ENCODE measurements around the gene RABL6. TPM values are rescaled to one million over a fixed set of nuclear protein-coding genes. Genes with fewer than 3 reads are reported as not detected.
"Not testable (repeated sequence)": the region's sequence is repeated elsewhere in the genome, so short reads cannot be mapped to it uniquely, and the experiment has no call there.

The RABL6 gene
- polyA plus RNA-seq, 1 donor, result 97.3 TPM

- no peaks in the 10 kb centered on the region for H3K27me3 ChIP-seq (ENCODE audit: control insufficient read depth, insufficient read depth, low read length)
- H3K4me1 ChIP-seq (ENCODE audit: control insufficient read depth, insufficient read depth, low read length), result peaks cover 3% of the 10 kb centered on the region
- H3K4me3 ChIP-seq (ENCODE audit: low read length), result no peak overlapping the region
- peaks cover 8% of the 10 kb centered on the region for H3K36me3 ChIP-seq (ENCODE audit: control insufficient read depth, insufficient read depth, low read length)
- WGBS (ENCODE audit: insufficient coverage, low lambda C conversion rate), result no CpG with 5 or more reads among the region's 11 CpGs
- H3K27ac ChIP-seq (ENCODE audit: low read length), result no peak overlapping the region
- no peak for DNase-seq
- H3K9me3 ChIP-seq (ENCODE audit: control insufficient read depth, low read depth, low read length), result peaks cover 18% of the 10 kb centered on the region
Observed at GRCh38 chr9:136868644-136869043, 60.9 kb downstream of the RABL6 start.

GRCh38 chr9:136869611-136870010 is 61.9 kb downstream of the RABL6 start:
- not testable (repeated sequence) for DNase-seq; H3K36me3 ChIP-seq (ENCODE audit: control insufficient read depth, insufficient read depth, low read length); H3K27me3 ChIP-seq (ENCODE audit: control insufficient read depth, insufficient read depth, low read length); H3K4me3 ChIP-seq (ENCODE audit: low read length); H3K4me1 ChIP-seq (ENCODE audit: control insufficient read depth, insufficient read depth, low read length); H3K27ac ChIP-seq (ENCODE audit: low read length)
- WGBS (ENCODE audit: insufficient coverage, low lambda C conversion rate), result no CpG with 5 or more reads among the region's 2 CpGs
- peaks cover 18% of the 10 kb centered on the region for H3K9me3 ChIP-seq (ENCODE audit: control insufficient read depth, low read depth, low read length)

GRCh38 chr9:136875155-136875554 is 67.4 kb downstream of the RABL6 start:
- no peak for DNase-seq
- peaks cover 2% of the 10 kb centered on the region for H3K27me3 ChIP-seq (ENCODE audit: control insufficient read depth, insufficient read depth, low read length)
- H3K4me3 ChIP-seq (ENCODE audit: low read length), result no peak overlapping the region
- H3K36me3 ChIP-seq (ENCODE audit: control insufficient read depth, insufficient read depth, low read length), result no peaks in the 10 kb centered on the region
- peaks cover 10% of the 10 kb centered on the region for H3K9me3 ChIP-seq (ENCODE audit: control insufficient read depth, low read depth, low read length)
- no peaks in the 10 kb centered on the region for H3K4me1 ChIP-seq (ENCODE audit: control insufficient read depth, insufficient read depth, low read length)
- WGBS (ENCODE audit: insufficient coverage, low lambda C conversion rate), result no CpG with 5 or more reads among the region's 6 CpGs
- no peak overlapping the region for H3K27ac ChIP-seq (ENCODE audit: low read length)

- H3K27ac ChIP-seq (ENCODE audit: low read length), result no peak overlapping the region
- H3K4me1 ChIP-seq (ENCODE audit: control insufficient read depth, insufficient read depth, low read length), result peaks cover 7% of the 10 kb centered on the region
- DNase-seq, result no peak
- H3K27me3 ChIP-seq (ENCODE audit: control insufficient read depth, insufficient read depth, low read length), result peaks cover 2% of the 10 kb centered on the region
- peaks cover 10% of the 10 kb centered on the region for H3K9me3 ChIP-seq (ENCODE audit: control insufficient read depth, low read depth, low read length)
- H3K4me3 ChIP-seq (ENCODE audit: low read length), result no peak overlapping the region
- WGBS (ENCODE audit: insufficient coverage, low lambda C conversion rate), result no CpG with 5 or more reads among the region's 5 CpGs
- no peaks in the 10 kb centered on the region for H3K36me3 ChIP-seq (ENCODE audit: control insufficient read depth, insufficient read depth, low read length)
Observed at GRCh38 chr9:136876476-136876875, 68.7 kb downstream of the RABL6 start.

- no CpG with 5 or more reads among the region's 11 CpGs for WGBS (ENCODE audit: insufficient coverage, low lambda C conversion rate)
- DNase-seq, result no peak
- H3K4me3 ChIP-seq (ENCODE audit: low read length), result no peak overlapping the region
Observed at GRCh38 chr9:136880651-136881050, 72.9 kb downstream of the RABL6 start.

GRCh38 chr9:136881691-136882108 is 74.0 kb downstream of the RABL6 start:
- peak overlapping the region; percentile 95 for H3K27ac ChIP-seq (ENCODE audit: low read length)
- H3K4me3 ChIP-seq (ENCODE audit: low read length), result no peak overlapping the region
- no CpG with 5 or more reads among the region's 9 CpGs for WGBS (ENCODE audit: insufficient coverage, low lambda C conversion rate)
- H3K36me3 ChIP-seq (ENCODE audit: control insufficient read depth, insufficient read depth, low read length), result no peaks in the 10 kb centered on the region
- H3K4me1 ChIP-seq (ENCODE audit: control insufficient read depth, insufficient read depth, low read length), result peaks cover 31% of the 10 kb centered on the region
- H3K27me3 ChIP-seq (ENCODE audit: control insufficient read depth, insufficient read depth, low read length), result peaks cover 2% of the 10 kb centered on the region
- peak; percentile 91 to 96 for DNase-seq
- H3K9me3 ChIP-seq (ENCODE audit: control insufficient read depth, low read depth, low read length), result no peaks in the 10 kb centered on the region

More at GRCh38 chr9:136880651-136881050, 72.9 kb downstream of the RABL6 start:
- Histone ChIP-seq H3K4me1 (ENCODE audit: control insufficient read depth, insufficient read depth, low read length) (peaks cover 30% of the 10 kb centered on the region), H3K27me3 (ENCODE audit: control insufficient read depth, insufficient read depth, low read length) (peaks cover 2% of the 10 kb centered on the region), H3K36me3 (ENCODE audit: control insufficient read depth, insufficient read depth, low read length) (no peaks in the 10 kb centered on the region), H3K27ac (ENCODE audit: low read length) (no peak overlapping the region), H3K9me3 (ENCODE audit: control insufficient read depth, low read depth, low read length) (no peaks in the 10 kb centered on the region)

- H3K4me1 ChIP-seq (ENCODE audit: control insufficient read depth, insufficient read depth, low read length), result peaks cover 31% of the 10 kb centered on the region
- H3K4me3 ChIP-seq (ENCODE audit: low read length), result no peak overlapping the region
- no peaks in the 10 kb centered on the region for H3K9me3 ChIP-seq (ENCODE audit: control insufficient read depth, low read depth, low read length)
- no peaks in the 10 kb centered on the region for H3K36me3 ChIP-seq (ENCODE audit: control insufficient read depth, insufficient read depth, low read length)
- 40% methylated on average over 1 of the region's 19 CpGs for WGBS (ENCODE audit: insufficient coverage, low lambda C conversion rate)
- peak overlapping the region; percentile 95 for H3K27ac ChIP-seq (ENCODE audit: low read length)
- no peaks in the 10 kb centered on the region for H3K27me3 ChIP-seq (ENCODE audit: control insufficient read depth, insufficient read depth, low read length)
- peak; percentile 87 to 95 for DNase-seq
Observed at GRCh38 chr9:136882109-136882946, 74.6 kb downstream of the RABL6 start.

GRCh38 chr9:136882947-136883283 is 75.2 kb downstream of the RABL6 start:
- no CpG with 5 or more reads among the region's 9 CpGs for WGBS (ENCODE audit: insufficient coverage, low lambda C conversion rate)
- H3K4me3 ChIP-seq (ENCODE audit: low read length); H3K9me3 ChIP-seq (ENCODE audit: control insufficient read depth, low read depth, low read length): not testable (repeated sequence)

GRCh38 chr9:136883670-136884069 is 75.9 kb downstream of the RABL6 start:
- DNase-seq; H3K36me3 ChIP-seq (ENCODE audit: control insufficient read depth, insufficient read depth, low read length); H3K27me3 ChIP-seq (ENCODE audit: control insufficient read depth, insufficient read depth, low read length); H3K9me3 ChIP-seq (ENCODE audit: control insufficient read depth, low read depth, low read length); H3K4me3 ChIP-seq (ENCODE audit: low read length); H3K27ac ChIP-seq (ENCODE audit: low read length): not testable (repeated sequence)
- WGBS (ENCODE audit: insufficient coverage, low lambda C conversion rate), result 80% methylated on average over 1 of the region's 10 CpGs
- peaks cover 33% of the 10 kb centered on the region for H3K4me1 ChIP-seq (ENCODE audit: control insufficient read depth, insufficient read depth, low read length)

More at GRCh38 chr9:136882947-136883283, 75.2 kb downstream of the RABL6 start:
- Histone ChIP-seq H3K27ac (ENCODE audit: low read length) (peak overlapping the region; percentile 95), H3K4me1 (ENCODE audit: control insufficient read depth, insufficient read depth, low read length) (peaks cover 32% of the 10 kb centered on the region)
- not testable (repeated sequence) for H3K27me3 ChIP-seq (ENCODE audit: control insufficient read depth, insufficient read depth, low read length); DNase-seq; H3K36me3 ChIP-seq (ENCODE audit: control insufficient read depth, insufficient read depth, low read length)

- Histone ChIP-seq H3K4me3 (ENCODE audit: low read length) (peak within 1 kb of the TSS; percentile 86), H3K4me1 (ENCODE audit: control insufficient read depth, insufficient read depth, low read length) (peaks cover 29% of the 10 kb centered on the region)
- WGBS (ENCODE audit: insufficient coverage, low lambda C conversion rate), result no CpG with 5 or more reads among the region's 88 CpGs
Observed at GRCh38 chr9:136885950-136886578, 78.3 kb downstream of the RABL6 start, which contains the start of gene TRAF2. Gene TRAF2 (plus strand): TSS chr9:136886516. CDS start chr9:136898741, 12,225 bp downstream.

More at GRCh38 chr9:136885950-136886578, 78.3 kb downstream of the RABL6 start, which contains the start of gene TRAF2:
- Histone ChIP-seq H3K36me3 (ENCODE audit: control insufficient read depth, insufficient read depth, low read length) (peaks cover 4% of the 10 kb centered on the region), H3K9me3 (ENCODE audit: control insufficient read depth, low read depth, low read length) (no peaks in the 10 kb centered on the region), H3K27me3 (ENCODE audit: control insufficient read depth, insufficient read depth, low read length) (no peaks in the 10 kb centered on the region), H3K27ac (ENCODE audit: low read length) (peak within 1 kb of the TSS; percentile 60)
- DNase-seq, result peak; percentile 99 to 100

Data from large intestine (tissue), 3 donors.